BLaER1 treated with 17β-estradiol and CSF1 and Interleukin-3, amounts not matched to agents 10 nM and 100 nM (cell line): Measurements from ENCODE around the gene HMG20B.

ENCODE experiments used
- H3K27ac ChIP-seq, 11 experiments: shearing (Covaris generic); formaldehyde crosslinking; 2 replicates each; pipeline ENCODE4 v1.8.1; 2022
- H3K27me3 ChIP-seq, 11 experiments: shearing (Covaris generic); formaldehyde crosslinking; 2 replicates each; pipeline ENCODE4 v1.8.1; 2022
- H3K36me3 ChIP-seq, 11 experiments: shearing (Covaris generic); formaldehyde crosslinking; 2 replicates each; pipeline ENCODE4 v1.8.1; 2022
- H3K4me1 ChIP-seq, 10 experiments: shearing (Covaris generic); formaldehyde crosslinking; 2 replicates each; pipeline ENCODE4 v1.8.1; 2022
- H3K4me2 ChIP-seq, 11 experiments: shearing (Covaris generic); formaldehyde crosslinking; 2 replicates each; pipeline ENCODE4 v1.8.1; 2022
- H3K4me3 ChIP-seq, 10 experiments: shearing (Covaris generic); formaldehyde crosslinking; 2 replicates each; pipeline ENCODE4 v1.8.1; 2022
- H3K9ac ChIP-seq, 11 experiments: shearing (Covaris generic); formaldehyde crosslinking; 2 replicates each; pipeline ENCODE4 v1.8.1; 2022
- H3K9me3 ChIP-seq, 11 experiments: shearing (Covaris generic); formaldehyde crosslinking; replicated peaks in 1 of 11; 2 replicates each; pipeline ENCODE4 v1.8.1; 2022
- H4K20me1 ChIP-seq, 11 experiments: shearing (Covaris generic); formaldehyde crosslinking; 2 replicates each; pipeline ENCODE4 v1.8.1; 2022
- Cebpa-rat ChIP-seq, 11 experiments: shearing (Covaris generic); IDR thresholded peaks; 2 replicates each; pipeline ENCODE4 v1.8.1; 2022

HMG20B gene

GRCh38 chr19:3547767-3548282 lies 24.9 kb upstream of the HMG20B start:
- no peak overlapping the region for H3K4me3 ChIP-seq
- TF ChIP-seq Cebpa-rat (IDR thresholded peaks at IDR 0.05): no peak
- H3K27me3 ChIP-seq: no peaks in the 10 kb centered on the region
- peaks cover 42 to 81% (median 69%) of the 10 kb centered on the region in 11 experiments for H3K36me3 ChIP-seq
- H3K9me3 ChIP-seq: no peaks in the 10 kb centered on the region
- H4K20me1 ChIP-seq: peaks cover 40 to 97% (median 80%) of the 10 kb centered on the region in 11 experiments; a peak in 21 of 22 replicates
- no peak overlapping the region for H3K4me2 ChIP-seq
- H3K27ac ChIP-seq: no peak overlapping the region
- no peak overlapping the region for H3K9ac ChIP-seq
- peaks cover 16 to 33% (median 20%) of the 10 kb centered on the region in 10 experiments for H3K4me1 ChIP-seq

- Histone ChIP-seq H3K27me3 (no peaks in the 10 kb centered on the region), H3K4me2 (no peak overlapping the region; a peak in 1 of 22 replicates), H3K4me3 (no peak overlapping the region), H4K20me1 (peaks cover 40 to 96% (median 79%) of the 10 kb centered on the region in 11 experiments; a peak in 21 of 22 replicates), H3K27ac (no peak overlapping the region), H3K9me3 (no peaks in the 10 kb centered on the region), H3K4me1 (peaks cover 24 to 40% (median 28%) of the 10 kb centered on the region in 10 experiments), H3K9ac (peak overlapping the region in 3 of 11 experiments; percentile 8 to 42 (median 20); a peak in 1 of 22 replicates), H3K36me3 (peaks cover 38 to 73% (median 64%) of the 10 kb centered on the region in 11 experiments)
- TF ChIP-seq Cebpa-rat (IDR thresholded peaks at IDR 0.05): no peak
These were observed 24.1 kb upstream of the HMG20B start for GRCh38 chr19:3548606-3549005.

- no peak for TF ChIP-seq Cebpa-rat (IDR thresholded peaks at IDR 0.05)
- Histone ChIP-seq H3K9me3 (no peaks in the 10 kb centered on the region), H3K36me3 (peaks cover 30 to 61% (median 54%) of the 10 kb centered on the region in 11 experiments), H3K9ac (peak overlapping the region in 1 of 11 experiments; percentile 21; a peak in 1 of 22 replicates), H4K20me1 (peaks cover 29 to 96% (median 72%) of the 10 kb centered on the region in 11 experiments; a peak in 21 of 22 replicates), H3K4me3 (no peak overlapping the region), H3K4me2 (no peak overlapping the region), H3K27me3 (no peaks in the 10 kb centered on the region), H3K4me1 (peaks cover 36 to 52% (median 40%) of the 10 kb centered on the region in 10 experiments), H3K27ac (no peak overlapping the region)
These were observed 22.9 kb upstream of the HMG20B start for GRCh38 chr19:3549816-3550215.

- Histone ChIP-seq H3K4me2 (peak overlapping the region in 7 of 11 experiments; percentile 88 to 99 (median 94); a peak in 8 of 22 replicates), H3K9ac (peak overlapping the region in 8 of 11 experiments; percentile 6 to 84 (median 36); a peak in 7 of 22 replicates), H3K27ac (peak overlapping the region in 5 of 11 experiments; percentile 3 to 86 (median 30); a peak in 5 of 22 replicates), H3K4me3 (no peak overlapping the region), H3K27me3 (no peaks in the 10 kb centered on the region), H3K36me3 (peaks cover 28 to 50% (median 44%) of the 10 kb centered on the region in 11 experiments), H4K20me1 (peaks cover 18 to 96% (median 72%) of the 10 kb centered on the region in 11 experiments; a peak in 21 of 22 replicates), H3K4me1 (peaks cover 49 to 65% (median 54%) of the 10 kb centered on the region in 10 experiments), H3K9me3 (no peaks in the 10 kb centered on the region)
- no peak for TF ChIP-seq Cebpa-rat (IDR thresholded peaks at IDR 0.05)
These were observed 21.6 kb upstream of the HMG20B start for GRCh38 chr19:3550947-3551791.

GRCh38 chr19:3551792-3552095 lies 21.0 kb upstream of the HMG20B start:
- Histone ChIP-seq H3K4me1 (peaks cover 55 to 67% (median 59%) of the 10 kb centered on the region in 10 experiments), H3K9ac (peak overlapping the region in 8 of 11 experiments; percentile 6 to 84 (median 36); a peak in 9 of 22 replicates), H3K4me2 (peak overlapping the region; percentile 74 to 99 (median 94); a peak in 19 of 22 replicates), H3K36me3 (peaks cover 22 to 45% (median 38%) of the 10 kb centered on the region in 11 experiments; a peak in 21 of 22 replicates), H3K4me3 (no peak overlapping the region), H4K20me1 (peaks cover 18 to 96% (median 74%) of the 10 kb centered on the region in 11 experiments; a peak in 21 of 22 replicates), H3K27ac (peak overlapping the region in 5 of 11 experiments; percentile 3 to 86 (median 83); a peak in 6 of 22 replicates), H3K9me3 (no peaks in the 10 kb centered on the region), H3K27me3 (no peaks in the 10 kb centered on the region)
- no peak for TF ChIP-seq Cebpa-rat (IDR thresholded peaks at IDR 0.05)

- H4K20me1 ChIP-seq: peaks cover 7 to 75% (median 54%) of the 10 kb centered on the region in 11 experiments; a peak in 19 of 22 replicates
- peak overlapping the region; percentile 59 to 86 (median 76) for H3K9ac ChIP-seq
- no peak for TF ChIP-seq Cebpa-rat (IDR thresholded peaks at IDR 0.05)
- peaks cover 65 to 78% (median 74%) of the 10 kb centered on the region in 10 experiments for H3K4me1 ChIP-seq
- peak overlapping the region; percentile 61 to 91 (median 83) for H3K27ac ChIP-seq
- peak overlapping the region; percentile 6 to 100 (median 50); a peak in 19 of 20 replicates for H3K4me3 ChIP-seq
- peak overlapping the region; percentile 74 to 99 (median 94) for H3K4me2 ChIP-seq
- H3K27me3 ChIP-seq: no peaks in the 10 kb centered on the region
- no peaks in the 10 kb centered on the region for H3K9me3 ChIP-seq
- H3K36me3 ChIP-seq: peaks cover 8 to 19% (median 12%) of the 10 kb centered on the region in 11 experiments; a peak in 21 of 22 replicates
These were observed 18.3 kb upstream of the HMG20B start for GRCh38 chr19:3554254-3555083.

- Histone ChIP-seq H3K36me3 (peaks cover 4 to 8% (median 7%) of the 10 kb centered on the region in 11 experiments; a peak in 20 of 22 replicates), H3K4me2 (peak overlapping the region; percentile 74 to 99 (median 94)), H3K27ac (peak overlapping the region in 7 of 11 experiments; percentile 8 to 83 (median 56); a peak in 7 of 22 replicates), H3K9ac (peak overlapping the region; percentile 78 to 94 (median 86)), H3K9me3 (no peaks in the 10 kb centered on the region), H3K4me1 (peaks cover 73 to 91% (median 87%) of the 10 kb centered on the region in 10 experiments), H3K27me3 (no peaks in the 10 kb centered on the region), H4K20me1 (peaks cover 7 to 63% (median 46%) of the 10 kb centered on the region in 11 experiments; a peak in 19 of 22 replicates), H3K4me3 (peak overlapping the region; percentile 91 to 100 (median 98))
- no peak for TF ChIP-seq Cebpa-rat (IDR thresholded peaks at IDR 0.05)
These were observed 16.9 kb upstream of the HMG20B start for GRCh38 chr19:3555653-3556422.
